NT2/D1 (cell line): ENCODE results near the gene FIS1.
"Not testable (repeated sequence)": the region's sequence is repeated elsewhere in the genome, so short reads cannot be mapped to it uniquely, and the experiment has no call there.

Experiments
- DNase-seq: peaks from one replicate; pipeline ENCODE4 v3.0.0-alpha.2; 2011; ENCODE audit warnings: low read depth, low spot score
- H3K27me3 ChIP-seq: 2 replicates; pipeline ENCODE4 v1.6.0; 2011; ENCODE audit warnings: mild to moderate bottlenecking; ENCODE audit not compliant: insufficient read length, insufficient read depth
- H3K36me3 ChIP-seq: 2 replicates; pipeline ENCODE4 v1.6.1; 2011; ENCODE audit warnings: mild to moderate bottlenecking, low read length, mixed read lengths; ENCODE audit not compliant: insufficient read depth, insufficient read length
- H3K4me1 ChIP-seq: 2 replicates; pipeline ENCODE4 v1.5.1; 2011; ENCODE audit not compliant: insufficient read depth, insufficient read length
- H3K4me3 ChIP-seq: 2 replicates; pipeline ENCODE4 v1.5.1; 2011; ENCODE audit warnings: low read depth; ENCODE audit not compliant: insufficient read length
- H3K9ac ChIP-seq: 2 replicates; pipeline ENCODE4 v1.6.0; 2011; ENCODE audit warnings: low read depth; ENCODE audit not compliant: insufficient read length
- H3K9me3 ChIP-seq: 2 replicates; pipeline ENCODE4 v1.5.1; 2011; ENCODE audit warnings: mild to moderate bottlenecking, low read length; ENCODE audit not compliant: insufficient read depth
- SUZ12 ChIP-seq: IDR thresholded peaks from 2 replicates; pipeline ENCODE4 v1.6.1; 2011; ENCODE audit not compliant: insufficient read length, insufficient read depth; ENCODE audit errors: extremely low read depth
- YY1 ChIP-seq: IDR thresholded peaks from 2 replicates; pipeline ENCODE4 v1.6.1; 2011; ENCODE audit not compliant: insufficient read length, insufficient read depth
- ZNF274 ChIP-seq: IDR thresholded peaks from 2 replicates; pipeline ENCODE4 v1.6.1; 2011; ENCODE audit warnings: mild to moderate bottlenecking, low read depth, low read length

The FIS1 gene

DNA sequence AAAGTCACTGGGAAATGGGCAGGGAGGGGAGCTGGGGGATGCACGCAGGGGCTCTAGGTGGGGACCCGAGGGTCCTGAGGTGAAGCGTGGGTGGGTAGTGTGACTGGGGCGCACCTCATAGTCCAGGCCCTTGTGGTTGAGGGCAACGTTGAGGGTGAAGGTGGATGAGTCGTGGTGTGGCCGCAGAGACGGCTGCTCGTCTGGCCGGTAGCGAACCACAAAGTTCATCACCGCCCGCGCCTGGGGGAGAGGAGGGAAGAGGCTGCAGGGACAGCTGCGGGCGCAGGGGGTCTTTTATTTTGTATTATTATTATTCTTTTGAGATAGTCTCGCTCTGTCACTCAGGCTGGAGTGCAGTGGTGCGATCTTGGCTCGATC lies 38.2 kb downstream of the FIS1 start:
- peaks cover 38% of the 10 kb centered on the region for H3K36me3 ChIP-seq
- no peak for TF ChIP-seq YY1
- no peak for TF ChIP-seq SUZ12
- no peak for TF ChIP-seq ZNF274
- H3K27me3 ChIP-seq, result no peaks in the 10 kb centered on the region
- DNase-seq, result no peak
- no peaks in the 10 kb centered on the region for H3K9me3 ChIP-seq
- no peaks in the 10 kb centered on the region for H3K4me1 ChIP-seq
- no peak overlapping the region for H3K9ac ChIP-seq
- no peak overlapping the region for H3K4me3 ChIP-seq

DNA sequence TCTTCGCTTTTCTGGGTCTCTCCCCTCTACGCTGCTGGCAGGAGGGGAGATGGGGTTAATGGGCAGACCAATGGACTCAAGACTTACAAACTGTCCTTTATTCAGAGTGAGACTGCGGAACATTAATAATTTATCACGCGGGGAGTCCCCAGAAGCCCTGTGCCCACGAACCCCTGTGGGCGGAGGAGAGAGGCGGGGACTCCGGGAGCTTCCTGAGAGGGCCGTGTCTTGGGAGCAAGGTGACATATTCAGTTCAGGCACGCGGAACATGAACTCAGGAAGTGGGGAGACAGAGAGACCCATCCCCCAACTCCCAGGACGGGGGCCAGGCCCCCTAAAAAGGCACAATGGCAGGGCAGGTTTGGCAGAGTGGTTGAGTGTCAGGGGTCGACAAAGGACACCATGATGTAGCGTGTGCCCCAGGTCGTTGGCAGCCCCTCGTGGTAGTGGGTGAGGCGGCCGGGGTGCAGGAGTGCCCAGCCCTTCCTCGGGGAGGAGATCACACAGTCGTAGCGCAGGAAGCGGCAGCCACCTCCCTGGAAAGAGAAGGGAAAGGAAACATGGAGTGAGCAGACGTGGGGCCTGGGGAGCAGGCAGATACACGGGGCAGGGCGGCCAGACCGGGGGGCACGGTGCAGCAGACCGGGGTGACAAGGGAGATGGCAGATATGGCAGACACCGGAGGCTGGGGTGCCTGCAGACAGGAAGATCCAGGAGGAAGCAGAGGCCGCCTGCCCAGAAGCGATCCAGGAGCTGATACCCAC lies 38.8 kb downstream of the FIS1 start:
- Histone ChIP-seq H3K4me1 (no peaks in the 10 kb centered on the region), H3K27me3 (no peaks in the 10 kb centered on the region), H3K36me3 (peaks cover 32% of the 10 kb centered on the region), H3K9me3 (no peaks in the 10 kb centered on the region), H3K4me3 (no peak overlapping the region), H3K9ac (no peak overlapping the region)
- TF ChIP-seq SUZ12 (no peak), YY1 (no peak), ZNF274 (no peak)
- no peak for DNase-seq

DNA sequence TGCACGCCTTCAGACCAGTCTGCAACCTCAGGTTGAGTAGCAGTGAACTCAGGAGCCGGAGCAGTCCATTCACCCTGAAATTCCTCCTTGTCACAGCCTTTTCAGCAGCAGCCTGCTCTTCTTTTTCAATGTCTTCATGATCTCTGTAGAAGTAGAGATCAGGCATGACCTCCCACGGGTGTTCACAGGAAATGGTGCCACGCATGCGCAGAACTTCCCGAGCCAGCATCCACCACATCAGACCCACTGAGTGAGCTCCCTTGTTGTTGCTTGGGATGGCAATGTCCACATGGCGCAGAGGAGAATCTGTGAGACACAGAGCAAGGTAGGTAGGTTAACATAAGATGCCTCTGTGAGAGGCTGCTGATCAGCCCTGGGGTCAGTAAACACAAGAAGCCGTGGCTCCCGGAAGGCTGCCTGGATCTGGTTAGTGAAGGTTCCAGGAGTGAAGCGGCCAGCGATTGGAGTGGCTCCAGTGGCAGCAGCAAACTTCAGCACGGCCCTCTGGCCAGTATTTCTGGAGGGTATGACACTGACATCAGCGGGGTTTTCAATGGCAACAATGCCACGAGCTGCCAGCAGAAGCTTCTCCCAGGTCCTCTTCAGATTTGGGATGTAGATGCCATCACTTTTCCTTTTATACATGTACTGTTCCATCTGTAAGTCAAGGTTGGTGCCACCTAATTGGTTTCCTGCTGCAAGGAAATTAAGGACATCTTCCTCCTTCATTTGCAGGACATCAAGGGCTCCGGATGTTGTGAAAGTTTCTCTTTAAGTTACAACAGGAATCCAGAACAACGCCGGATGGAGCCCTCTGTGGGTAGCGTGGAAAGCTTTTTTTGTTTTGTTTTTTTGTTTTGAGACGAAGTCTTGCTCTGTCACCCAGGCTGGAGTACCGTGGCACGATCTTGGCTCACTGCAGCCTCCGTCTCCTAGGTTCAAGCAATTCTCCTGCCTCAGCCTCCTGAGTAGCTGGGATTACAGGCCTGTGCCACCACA lies 40.8 kb downstream of the FIS1 start:
- not testable (repeated sequence) for DNase-seq, H3K27me3 ChIP-seq, H3K4me3 ChIP-seq, H3K4me1 ChIP-seq, H3K9ac ChIP-seq, H3K9me3 ChIP-seq
- peaks cover 16% of the 10 kb centered on the region for H3K36me3 ChIP-seq

DNA sequence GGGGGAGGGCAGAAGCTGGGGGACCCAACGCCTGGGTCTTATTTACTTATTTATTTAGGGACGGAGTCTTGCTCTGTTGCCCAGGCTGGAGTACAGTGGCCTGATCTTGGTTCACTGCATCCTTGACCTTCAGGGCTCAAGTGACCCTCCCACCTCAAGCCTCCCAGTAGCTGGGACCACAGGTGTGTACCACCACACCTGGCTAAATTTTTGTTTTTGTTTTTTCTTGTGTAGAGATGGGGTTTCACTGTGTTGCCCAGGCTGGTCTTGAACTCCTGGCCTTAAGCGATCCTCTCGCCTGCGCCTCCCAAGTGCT lies 42.3 kb downstream of the FIS1 start:
- Histone ChIP-seq H3K9me3 (no peaks in the 10 kb centered on the region), H3K27me3 (no peaks in the 10 kb centered on the region), H3K4me3 (no peak overlapping the region), H3K9ac (no peak overlapping the region), H3K36me3 (peaks cover 10% of the 10 kb centered on the region), H3K4me1 (peaks cover 2% of the 10 kb centered on the region)
- DNase-seq, result no peak
- TF ChIP-seq ZNF274, result no peak
- TF ChIP-seq SUZ12, result no peak
- TF ChIP-seq YY1, result no peak

DNA sequence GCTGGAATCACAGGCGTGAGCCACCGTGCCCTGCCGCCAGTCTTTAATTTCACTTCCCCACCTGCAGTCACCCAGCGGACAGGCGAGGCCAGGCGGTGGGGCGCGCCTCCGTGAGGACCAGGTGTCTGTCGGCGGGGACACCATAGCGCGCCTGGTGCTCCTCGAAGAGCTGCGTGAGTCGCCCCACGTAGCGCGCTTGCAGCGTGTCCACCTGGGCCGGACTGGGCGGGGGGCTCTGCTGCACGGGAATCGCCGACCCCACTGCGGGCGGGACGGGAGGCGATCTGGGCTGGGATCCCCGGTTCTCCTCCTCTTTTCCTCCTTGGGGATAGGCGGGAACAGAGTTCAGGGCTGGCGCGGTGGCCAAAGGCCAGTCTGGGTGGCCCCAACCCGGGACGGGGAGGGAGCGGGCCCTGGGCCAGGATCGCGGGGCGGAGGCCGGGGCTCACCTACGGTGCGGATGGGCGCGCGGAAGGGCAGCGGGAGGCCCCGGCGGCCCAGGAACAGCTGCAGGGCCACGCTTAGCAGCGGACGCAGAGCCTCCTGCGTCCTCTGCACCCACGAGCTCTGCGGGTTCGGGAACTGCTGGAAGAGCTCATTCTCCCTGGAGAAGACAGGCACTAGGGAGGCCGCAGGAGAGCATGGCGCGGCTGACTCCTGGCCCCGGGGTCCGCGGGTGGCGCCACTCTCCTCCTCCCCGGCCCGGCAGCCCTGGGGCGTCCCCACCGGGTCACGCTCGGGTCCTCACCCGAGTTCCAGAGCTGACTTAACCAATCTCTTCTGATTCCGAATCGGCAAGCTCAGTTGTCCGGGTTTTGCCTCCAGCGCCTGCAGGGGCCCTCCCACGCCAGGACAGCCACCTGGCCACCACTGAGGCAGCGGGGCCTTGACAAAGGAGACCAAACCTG lies 42.9 kb downstream of the FIS1 start:
- Histone ChIP-seq H3K4me1 (peaks cover 2% of the 10 kb centered on the region), H3K9ac (no peak overlapping the region), H3K4me3 (no peak overlapping the region), H3K9me3 (no peaks in the 10 kb centered on the region), H3K27me3 (no peaks in the 10 kb centered on the region), H3K36me3 (peaks cover 10% of the 10 kb centered on the region)
- no peak for TF ChIP-seq YY1
- no peak for DNase-seq

DNA sequence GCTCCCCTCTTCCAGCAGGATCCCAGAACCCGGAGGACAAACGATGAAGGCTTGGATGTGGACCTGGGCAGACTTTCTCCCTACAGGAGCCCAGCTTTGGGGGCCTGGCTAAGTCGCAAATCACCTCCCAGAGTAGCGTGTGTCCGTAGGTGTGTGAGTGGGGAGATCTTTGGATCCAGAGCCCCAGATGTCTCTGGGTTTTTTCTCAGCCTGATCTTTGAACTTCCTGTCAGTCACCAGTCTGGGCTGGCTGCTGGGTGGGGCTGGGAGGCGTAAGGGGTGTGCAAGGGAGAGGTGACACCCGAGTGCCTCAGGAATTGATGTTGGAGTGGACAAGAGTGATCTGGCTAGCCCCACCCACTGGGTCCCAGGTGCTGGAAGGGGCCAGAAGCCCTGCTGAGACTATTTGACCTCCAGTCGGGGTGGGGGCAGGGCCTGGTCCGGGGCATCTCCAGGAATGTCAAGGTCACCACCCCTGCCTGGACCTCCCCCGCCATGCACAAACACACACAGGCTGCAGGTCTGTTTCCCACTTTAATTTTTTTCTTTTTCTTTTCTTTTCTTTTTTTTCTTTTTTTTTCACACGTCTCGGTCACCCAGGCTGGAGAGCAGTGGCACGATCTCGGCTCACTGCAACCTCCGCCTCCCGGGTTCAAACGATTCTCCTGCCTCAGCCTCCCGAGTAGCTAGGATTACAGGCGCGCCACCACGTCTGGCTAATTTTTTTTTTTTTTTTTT lies 43.9 kb downstream of the FIS1 start, which contains the start of gene MOGAT3:
TSS of gene MOGAT3 (minus strand) at position 175 of the 738 bp plus-strand sequence. CDS start 182 bp downstream, outside the sequence.
- Histone ChIP-seq H3K9ac (peak within 1 kb of the TSS; percentile 45), H3K36me3 (peaks cover 4% of the 10 kb centered on the region), H3K4me1 (peaks cover 2% of the 10 kb centered on the region), H3K27me3 (no peaks in the 10 kb centered on the region), H3K9me3 (no peaks in the 10 kb centered on the region), H3K4me3 (no peak within 1 kb of the TSS)
- no peak for DNase-seq
- TF ChIP-seq ZNF274 (no peak), SUZ12 (no peak), YY1 (no peak)
